ENCODE measurements around the gene DIS3L2.

GRCh38 chr2:231987124-231987727 lies 25.7 kb downstream of the DIS3L2 start:
- no peak for TF ChIP-seq CEBPB (IDR thresholded peaks at IDR 0.05; ENCODE audit: low read depth, low read length)
- TF ChIP-seq BHLHE40 (IDR thresholded peaks at IDR 0.05; ENCODE audit: low read depth, low read length) = no peak
- no peak for TF ChIP-seq CTCF (conservative IDR thresholded peaks at IDR 0.05; ENCODE audit: low read depth, low read length)
- no peak for TF ChIP-seq POLR2A (IDR thresholded peaks at IDR 0.05; ENCODE audit: low read depth, low read length)
- TF ChIP-seq FOS (IDR thresholded peaks at IDR 0.05; ENCODE audit: low read depth, low read length) = no peak
- TF ChIP-seq ELK1 (IDR thresholded peaks at IDR 0.05; ENCODE audit: borderline replicate concordance, low read depth, low read length) = no peak
- TF ChIP-seq MAFK (IDR thresholded peaks at IDR 0.05; ENCODE audit: low read depth, low read length) = no peak
- no peak for TF ChIP-seq RAD21 (IDR thresholded peaks at IDR 0.05; ENCODE audit: low read length)
